H9 (cell line): ENCODE measurements around the gene HIPK2. TPM values are rescaled to one million over a fixed set of nuclear protein-coding genes. Genes with fewer than 3 reads are reported as not detected.

ENCODE experiments used
- DNase-seq: peaks from one replicate; pipeline ENCODE4 v3.0.0-alpha.2; 2017
- H2AFZ ChIP-seq: one replicate; pipeline ENCODE4 v1.6.1; 2013; ENCODE audit warnings: mild to moderate bottlenecking, low read length, control low read depth, moderate library complexity
- H2AK5ac ChIP-seq: 2 replicates; pipeline ENCODE4 v1.6.1; 2013; ENCODE audit warnings: low read length, control low read depth, mixed read lengths; ENCODE audit not compliant: insufficient read length
- H2BK120ac ChIP-seq: one replicate; pipeline ENCODE4 v1.6.1; 2013; ENCODE audit warnings: low read depth, mild to moderate bottlenecking, low read length, control low read depth, inconsistent platforms; ENCODE audit not compliant: poor library complexity, severe bottlenecking
- H2BK12ac ChIP-seq: 2 replicates; pipeline ENCODE4 v1.6.1; 2013; ENCODE audit warnings: low read length, control low read depth, mixed read lengths, low read depth; ENCODE audit not compliant: insufficient read length
- H2BK15ac ChIP-seq: 2 replicates; pipeline ENCODE4 v1.6.1; 2013; ENCODE audit warnings: low read depth, low read length, control low read depth
- H2BK20ac ChIP-seq: one replicate; pipeline ENCODE4 v1.6.1; 2013; ENCODE audit warnings: low read depth, mild to moderate bottlenecking, low read length, control low read depth, inconsistent platforms; ENCODE audit not compliant: poor library complexity, severe bottlenecking
- H2BK5ac ChIP-seq: 2 replicates; pipeline ENCODE4 v1.6.1; 2013; ENCODE audit warnings: low read length, control low read depth, mixed read lengths; ENCODE audit not compliant: insufficient read length
- H3K14ac ChIP-seq: 2 replicates; pipeline ENCODE4 v1.6.1; 2013; ENCODE audit warnings: low read length, control low read depth; ENCODE audit not compliant: insufficient read depth
- H3K18ac ChIP-seq: 2 replicates; pipeline ENCODE4 v1.6.1; 2013; ENCODE audit warnings: low read depth, mild to moderate bottlenecking, mixed read lengths, low read length, control low read depth; ENCODE audit not compliant: insufficient read length
- H3K23ac ChIP-seq: 2 replicates; pipeline ENCODE4 v1.6.1; 2013; ENCODE audit warnings: low read length, control low read depth, mixed read lengths, low read depth; ENCODE audit not compliant: insufficient read length
- H3K23me2 ChIP-seq: 2 replicates; pipeline ENCODE4 v1.6.1; 2013; ENCODE audit warnings: low read depth, mild to moderate bottlenecking, mixed read lengths, low read length, control low read depth; ENCODE audit not compliant: insufficient read length, poor library complexity, severe bottlenecking
- H3K27ac ChIP-seq: 2 replicates; pipeline ENCODE4 v1.5.1; 2013; ENCODE audit warnings: low read length, control low read depth, mixed read lengths, low read depth; ENCODE audit not compliant: insufficient read length
- H3K27me3 ChIP-seq: 2 replicates; pipeline ENCODE4 v1.6.1; 2013; ENCODE audit warnings: low read length, control low read depth, inconsistent platforms; ENCODE audit not compliant: insufficient read depth
- H3K4ac ChIP-seq: 2 replicates; pipeline ENCODE4 v1.6.1; 2013; ENCODE audit warnings: low read depth, mild to moderate bottlenecking, control low read depth, inconsistent platforms, low read length, moderate library complexity
- H3K4me1 ChIP-seq: 2 replicates; pipeline ENCODE4 v1.6.1; 2013; ENCODE audit warnings: low read length, control low read depth, inconsistent platforms; ENCODE audit not compliant: insufficient read depth
- H3K4me2 ChIP-seq: 2 replicates; pipeline ENCODE4 v1.6.1; 2013; ENCODE audit warnings: low read length, control low read depth, mixed read lengths; ENCODE audit not compliant: insufficient read length, insufficient read depth
- H3K56ac ChIP-seq: 2 replicates; pipeline ENCODE4 v1.6.1; 2013; ENCODE audit warnings: low read depth, mild to moderate bottlenecking, mixed read lengths, low read length, control low read depth; ENCODE audit not compliant: insufficient read length
- H3K79me1 ChIP-seq: 2 replicates; pipeline ENCODE4 v1.6.1; 2013; ENCODE audit warnings: low read depth, mild to moderate bottlenecking, moderate library complexity, low read length, control low read depth, inconsistent platforms; ENCODE audit not compliant: insufficient read depth, poor library complexity, severe bottlenecking
- H3K79me2 ChIP-seq: 2 replicates; pipeline ENCODE4 v1.6.1; 2013; ENCODE audit warnings: low read length, control low read depth, inconsistent platforms; ENCODE audit not compliant: insufficient read depth
- H3K9ac ChIP-seq: 2 replicates; pipeline ENCODE4 v1.6.1; 2013; ENCODE audit warnings: low read length, control low read depth, mixed read lengths; ENCODE audit not compliant: insufficient read length; ENCODE audit errors: extremely low read depth
- H3K9me3 ChIP-seq: one replicate; pipeline ENCODE4 v1.6.1; 2013; ENCODE audit warnings: low read depth, low read length, inconsistent platforms; ENCODE audit not compliant: control insufficient read depth
- H3T11ph ChIP-seq: one replicate; pipeline ENCODE4 v1.6.1; 2013; ENCODE audit warnings: mild to moderate bottlenecking, low read length, control low read depth, inconsistent platforms
- H4K20me1 ChIP-seq: one replicate; pipeline ENCODE4 v1.6.1; 2013; ENCODE audit not compliant: control insufficient read depth, insufficient read length, insufficient read depth
- H4K5ac ChIP-seq: 2 replicates; pipeline ENCODE4 v1.6.1; 2013; ENCODE audit warnings: low read depth, mild to moderate bottlenecking, mixed read lengths, low read length, control low read depth; ENCODE audit not compliant: insufficient read length
- H4K8ac ChIP-seq: replicated peaks from 2 replicates; pipeline ENCODE4 v1.6.1; 2013; ENCODE audit warnings: low read length, control low read depth, mixed read lengths, low read depth; ENCODE audit not compliant: insufficient read length
- H4K91ac ChIP-seq: 2 replicates; pipeline ENCODE4 v1.6.1; 2013; ENCODE audit warnings: low read depth, mild to moderate bottlenecking, moderate library complexity, mixed read lengths, low read length, control low read depth; ENCODE audit not compliant: insufficient read length
- H3K27ac Mint-ChIP-seq, 3 experiments: 2 replicates in 2 of 3; 3 replicates in 1 of 3; pipeline ENCODE4 v1.8.0; 2020 to 2021; ENCODE audit warnings: mixed read lengths in 3 of 3, mild to moderate bottlenecking in 1 of 3, moderate library complexity in 1 of 3
- H3K27me3 Mint-ChIP-seq: 2 replicates; pipeline ENCODE4 v1.8.0; 2021; ENCODE audit warnings: low read depth, mild to moderate bottlenecking, moderate library complexity, mixed read lengths
- H3K36me3 Mint-ChIP-seq, 3 experiments: 2 replicates in 2 of 3; 3 replicates in 1 of 3; pipeline ENCODE4 v1.8.0; 2020 to 2021; ENCODE audit warnings: low read depth in 3 of 3, mixed read lengths in 3 of 3; ENCODE audit not compliant: insufficient read depth in 1 of 3
- H3K4me1 Mint-ChIP-seq, 2 experiments: 2 replicates each; pipeline ENCODE4 v1.8.0; 2020; ENCODE audit warnings: mixed read lengths in 2 of 2
- H3K4me3 Mint-ChIP-seq, 2 experiments: 2 replicates in 1 of 2; 3 replicates in 1 of 2; pipeline ENCODE4 v1.8.0; 2020 to 2021; ENCODE audit warnings: mild to moderate bottlenecking in 2 of 2, mixed read lengths in 2 of 2, moderate library complexity in 1 of 2
- H3K9me3 Mint-ChIP-seq, 2 experiments: 2 replicates in 1 of 2; 3 replicates in 1 of 2; pipeline ENCODE4 v1.8.0; 2020; ENCODE audit warnings: mild to moderate bottlenecking in 2 of 2, mixed read lengths in 2 of 2, moderate library complexity in 1 of 2
- WGBS: extraction: QIAGEN DNeasy Blood & Tissue Kit; methylation state at CpG from one replicate; pipeline ENCODE4 v1.1.7; 2013; ENCODE audit warnings: missing lambda C conversion rate, low lambda C conversion rate, mixed read lengths; ENCODE audit not compliant: insufficient read length; ENCODE audit errors: extremely low coverage; 5-methylcytosine and 5-hydroxymethylcytosine counted together
- total RNA-seq: library from RNA; stranded (reverse); gene quantifications from 2 replicates; pipeline ENCODE4 v1.2.1, GENCODE V29; 2021
- TF ChIP-seq, protein P1 (sequence below): fragments of 200-600 bp; sonication (generic); conservative IDR thresholded peaks from 3 replicates; pipeline ENCODE4 v1.8.0; 2021; ENCODE audit warnings: antibody characterized with exemption, mild to moderate bottlenecking

HIPK2 gene
- total RNA-seq, 1 experiment from 2014 or later = 21.9 TPM

DNA sequence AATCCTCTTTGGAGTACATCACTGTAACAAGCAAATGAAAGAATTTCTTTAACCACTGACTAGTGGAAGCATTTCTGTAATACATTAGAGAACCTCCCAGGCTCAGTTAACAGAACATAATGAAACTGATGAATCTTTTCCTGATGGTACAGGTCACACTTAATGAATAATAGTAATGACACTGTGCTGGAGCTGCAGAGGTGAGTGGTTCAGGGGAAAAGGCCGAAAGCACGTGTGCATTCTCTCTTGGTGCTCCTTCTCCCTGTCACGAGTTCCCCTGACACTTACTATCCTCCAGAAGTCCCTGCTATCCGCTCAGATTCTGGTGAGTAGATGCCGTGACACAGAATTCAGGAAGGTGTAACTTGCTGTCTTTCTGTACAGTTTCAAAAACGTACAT lies 8.0 kb downstream of the HIPK2 start:
- H2BK120ac ChIP-seq = no peak overlapping the region
- no peak overlapping the region for H2AFZ ChIP-seq
- H3K18ac ChIP-seq = no peak overlapping the region
- no peaks in the 10 kb centered on the region; the same call in 1 of the 2 replicates for H3K4me1 ChIP-seq
- H3K14ac ChIP-seq = no peak overlapping the region
- no peak overlapping the region for H3K27ac ChIP-seq
- H2BK12ac ChIP-seq = no peak overlapping the region
- H3K4me2 ChIP-seq = no peak overlapping the region
- H2AK5ac ChIP-seq = no peak overlapping the region
- H3K4ac ChIP-seq = no peak overlapping the region
- no peak overlapping the region for H4K91ac ChIP-seq
- H3K23me2 ChIP-seq = no peaks in the 10 kb centered on the region
- H2BK5ac ChIP-seq = no peak overlapping the region
- H3K27me3 Mint-ChIP-seq = no peaks in the 10 kb centered on the region; the same call in 1 of the 2 replicates
- H2BK15ac ChIP-seq = no peak overlapping the region
- no peaks in the 10 kb centered on the region for H3K9me3 ChIP-seq
- H3K79me1 ChIP-seq = no peaks in the 10 kb centered on the region
- peaks cover 7 to 15% of the 10 kb centered on the region in 2 experiments for H3K4me1 Mint-ChIP-seq
- H3K79me2 ChIP-seq = 0 out of 2 replicates have a peak, but pooled peaks cover 2% of the 10 kb centered on the region
- H4K5ac ChIP-seq = no peak overlapping the region
- H3K27ac Mint-ChIP-seq = no peak overlapping the region
- H3K9me3 Mint-ChIP-seq = no peaks in the 10 kb centered on the region
- no peaks in the 10 kb centered on the region for H4K20me1 ChIP-seq
- no peak overlapping the region for H2BK20ac ChIP-seq
- WGBS = no CpG with 5 or more reads among the region's 6 CpGs
- H3K36me3 Mint-ChIP-seq = peaks cover 0 to 6% (median 0%) of the 10 kb centered on the region in 3 experiments; a peak in 1 of 7 replicates
- no peak overlapping the region for H3K23ac ChIP-seq
- no peak overlapping the region for H3K56ac ChIP-seq
- TF ChIP-seq, protein P1, sequence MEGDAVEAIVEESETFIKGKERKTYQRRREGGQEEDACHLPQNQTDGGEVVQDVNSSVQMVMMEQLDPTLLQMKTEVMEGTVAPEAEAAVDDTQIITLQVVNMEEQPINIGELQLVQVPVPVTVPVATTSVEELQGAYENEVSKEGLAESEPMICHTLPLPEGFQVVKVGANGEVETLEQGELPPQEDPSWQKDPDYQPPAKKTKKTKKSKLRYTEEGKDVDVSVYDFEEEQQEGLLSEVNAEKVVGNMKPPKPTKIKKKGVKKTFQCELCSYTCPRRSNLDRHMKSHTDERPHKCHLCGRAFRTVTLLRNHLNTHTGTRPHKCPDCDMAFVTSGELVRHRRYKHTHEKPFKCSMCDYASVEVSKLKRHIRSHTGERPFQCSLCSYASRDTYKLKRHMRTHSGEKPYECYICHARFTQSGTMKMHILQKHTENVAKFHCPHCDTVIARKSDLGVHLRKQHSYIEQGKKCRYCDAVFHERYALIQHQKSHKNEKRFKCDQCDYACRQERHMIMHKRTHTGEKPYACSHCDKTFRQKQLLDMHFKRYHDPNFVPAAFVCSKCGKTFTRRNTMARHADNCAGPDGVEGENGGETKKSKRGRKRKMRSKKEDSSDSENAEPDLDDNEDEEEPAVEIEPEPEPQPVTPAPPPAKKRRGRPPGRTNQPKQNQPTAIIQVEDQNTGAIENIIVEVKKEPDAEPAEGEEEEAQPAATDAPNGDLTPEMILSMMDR = no peak
- no peaks in the 10 kb centered on the region for H3K27me3 ChIP-seq
- DNase-seq = no peak
- no peak overlapping the region for H3T11ph ChIP-seq
- H3K9ac ChIP-seq = no peak overlapping the region
- no peak overlapping the region for H3K4me3 Mint-ChIP-seq
- no peak overlapping the region for H4K8ac ChIP-seq
